Activated effector memory CD4-positive, alpha-beta T cell treated with anti-CD3 and anti-CD28 coated beads, Interleukin-2, amount 50 U/mL, for 16 hours (primary cell): ENCODE results near the gene SLC6A15.

ENCODE experiments used
- DNase-seq: peaks from one replicate; pipeline ENCODE4 v3.0.0-alpha.2; 2020

The SLC6A15 gene

GRCh38 chr12:84912198-84913128 lies at the start of gene SLC6A15:
Gene SLC6A15, minus strand, starts transcription at chr12:84912799. Its CDS starts 20,679 bp downstream, at chr12:84892120.
- DNase-seq, result peak; percentile 60

GRCh38 chr12:84960918-84961317 lies 48.3 kb upstream of the SLC6A15 start:
- no peak for DNase-seq

DNA sequence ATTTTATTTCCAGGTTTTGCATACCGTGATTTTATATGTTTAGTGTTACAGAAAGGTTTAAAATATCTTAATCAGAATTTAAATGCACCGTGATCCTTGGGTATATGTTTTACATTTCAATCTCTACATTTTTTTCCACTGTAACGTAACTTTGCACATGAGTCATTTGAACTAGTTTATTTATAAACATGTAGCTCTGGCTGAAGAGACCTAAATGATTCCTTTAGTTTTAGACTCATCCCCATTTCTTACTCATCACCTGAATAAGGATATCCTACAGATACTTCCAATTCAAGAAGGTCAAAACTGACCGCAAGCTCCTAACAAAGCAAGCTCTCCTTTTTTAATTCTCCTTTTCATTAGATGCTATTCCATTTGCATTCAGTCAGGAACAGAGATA lies 42.7 kb upstream of the SLC6A15 start:
- no peak for DNase-seq

GRCh38 chr12:84954415-84954814 lies 41.8 kb upstream of the SLC6A15 start:
- DNase-seq, result no peak

- DNase-seq, result no peak
Observed at GRCh38 chr12:84950971-84951546, 38.5 kb upstream of the SLC6A15 start.

DNA sequence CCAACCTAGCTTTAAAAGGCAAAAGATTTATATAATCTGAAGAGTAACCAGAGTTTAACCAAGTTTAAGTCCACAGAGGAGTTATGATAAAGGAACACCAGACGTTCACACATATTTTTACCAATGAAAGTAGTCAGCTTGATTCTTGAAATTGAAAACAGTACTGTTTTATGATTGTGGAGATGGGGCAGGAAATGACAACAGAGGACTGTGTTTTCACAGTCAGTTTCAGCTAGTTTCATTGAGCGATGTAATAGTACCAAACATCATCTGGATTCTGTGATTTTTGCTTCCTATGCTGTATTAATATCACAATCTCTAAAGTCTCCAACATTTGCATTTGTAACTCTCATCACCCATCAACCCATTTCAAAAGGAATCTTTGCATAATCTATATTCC lies 34.2 kb upstream of the SLC6A15 start:
- no peak for DNase-seq

DNA sequence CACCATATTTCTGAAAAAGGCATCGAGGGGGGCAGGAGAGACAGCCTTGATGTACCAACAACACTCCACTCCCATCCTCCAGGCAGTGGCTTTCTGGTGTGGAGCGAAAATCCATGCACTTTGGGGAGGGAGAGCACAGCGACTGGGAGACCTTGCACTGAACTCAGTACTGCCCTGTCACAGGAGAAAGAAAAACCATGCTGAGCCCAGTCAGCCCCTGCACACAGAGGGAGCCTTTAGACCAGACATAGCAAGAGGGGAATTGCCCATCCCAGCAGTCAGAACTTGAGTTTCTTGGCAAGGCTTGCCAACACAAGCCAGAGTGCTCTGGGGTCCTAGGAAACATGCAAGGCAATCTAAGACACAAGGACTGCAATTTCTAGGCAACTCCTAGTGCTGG lies 24.8 kb upstream of the SLC6A15 start:
- DNase-seq, result no peak

- DNase-seq, result no peak
Observed at GRCh38 chr12:84929501-84929900, 16.9 kb upstream of the SLC6A15 start.

DNA sequence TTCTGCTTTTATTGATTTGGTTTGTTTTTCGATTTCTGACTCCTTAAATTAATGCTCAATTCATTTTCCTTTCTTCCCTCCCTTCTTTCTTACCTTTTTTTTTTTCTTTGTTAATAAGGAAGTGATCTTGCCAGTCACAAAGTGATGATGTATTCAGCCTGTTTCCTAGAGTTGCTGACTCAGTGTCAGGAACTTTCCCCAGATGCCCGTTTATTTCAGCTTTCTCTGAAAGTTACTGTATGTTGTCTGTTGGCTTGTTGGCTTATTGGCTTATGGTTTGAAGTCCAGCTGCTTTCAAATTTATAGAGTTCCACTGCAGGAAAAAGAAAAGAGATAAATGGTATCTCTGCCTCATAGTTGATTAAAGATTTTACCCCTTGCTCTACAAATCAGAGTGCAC lies 12.4 kb upstream of the SLC6A15 start:
- no peak for DNase-seq

DNA sequence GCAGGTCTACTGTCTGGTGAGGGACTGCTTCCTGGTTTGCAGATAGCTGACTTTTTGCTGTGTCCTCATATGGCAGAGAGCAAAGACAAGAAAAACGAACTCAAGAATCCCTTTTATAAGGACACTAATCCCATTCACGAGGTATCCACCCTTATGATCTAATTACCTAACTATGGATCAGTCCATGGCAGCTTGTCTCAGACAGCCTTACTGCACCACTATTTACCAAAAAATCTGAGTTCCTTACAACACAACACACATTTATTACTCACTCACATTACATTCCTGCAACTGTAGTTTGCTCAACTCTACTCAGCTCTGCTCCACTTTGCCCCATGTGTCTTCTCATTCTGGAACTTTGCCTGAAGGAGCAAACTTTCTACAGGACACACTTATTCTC lies 10.1 kb upstream of the SLC6A15 start:
- no peak for DNase-seq

- no peak for DNase-seq
Observed at GRCh38 chr12:84920331-84920730, 7.7 kb upstream of the SLC6A15 start.

- no peak for DNase-seq
Observed at GRCh38 chr12:84919271-84919670, 6.7 kb upstream of the SLC6A15 start.

DNA sequence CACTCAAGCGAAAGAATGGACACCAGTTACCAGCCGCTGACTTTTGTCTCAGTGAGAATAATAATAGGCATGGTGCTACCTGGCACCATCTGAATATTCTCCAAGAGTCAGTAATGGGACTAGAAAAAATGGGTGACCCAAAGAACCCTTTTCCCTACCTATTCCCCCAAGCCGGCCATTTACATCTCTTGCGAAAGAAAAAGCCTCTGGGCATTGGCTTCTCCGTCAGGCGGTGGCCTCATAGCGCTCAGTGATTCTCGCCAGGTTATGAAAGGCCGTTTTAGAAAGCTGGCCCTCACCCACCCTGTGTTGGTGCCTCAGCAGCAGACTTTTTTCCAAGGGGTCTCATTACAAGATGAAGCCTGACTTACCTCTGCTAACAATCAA lies 523 bp upstream of the SLC6A15 start:
- no peak for DNase-seq

DNA sequence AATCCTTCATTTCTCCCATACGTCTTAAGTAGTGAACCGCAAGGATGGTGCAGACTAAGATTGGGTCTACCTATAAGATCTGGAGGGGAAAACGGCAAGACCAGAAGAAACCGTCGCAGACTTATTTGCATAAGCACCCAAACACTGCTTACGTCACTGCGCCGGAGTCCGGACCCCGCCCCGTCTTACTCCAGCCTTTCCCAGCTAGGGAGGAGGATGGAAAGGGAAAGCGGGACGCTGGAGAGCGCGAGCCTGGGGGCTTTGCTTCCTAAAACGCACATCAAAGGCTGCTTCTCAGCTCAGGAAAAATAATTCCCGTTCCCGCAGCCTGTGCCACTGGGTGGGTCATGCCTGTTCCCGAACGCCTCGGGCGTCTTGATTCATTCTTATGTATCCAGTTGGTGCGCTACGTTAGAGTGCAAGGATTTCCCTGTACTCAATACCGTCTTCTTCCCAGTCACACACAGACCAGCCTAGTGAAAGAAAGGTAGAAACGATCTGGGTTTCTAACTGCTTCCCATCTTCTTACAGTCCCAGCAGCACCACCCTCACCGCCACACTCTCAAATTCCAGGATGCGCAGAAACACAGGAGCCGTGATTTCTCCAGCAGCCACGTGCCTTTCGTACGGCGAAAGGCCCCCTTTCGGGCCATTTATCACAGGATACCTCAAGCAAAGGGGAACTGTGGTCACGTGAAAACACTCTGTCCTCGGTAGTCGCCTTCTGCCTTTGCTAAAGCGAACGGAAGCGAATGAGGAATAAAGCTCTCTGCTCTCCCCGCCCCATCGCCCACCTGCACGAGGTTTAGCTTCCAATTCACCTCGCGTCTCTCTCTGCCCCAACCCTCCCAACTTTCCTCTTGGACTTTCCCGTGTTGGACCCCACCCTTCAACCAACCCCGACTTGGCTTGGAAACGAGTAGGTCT lies 1.1 kb downstream of the SLC6A15 start:
- no peak for DNase-seq

DNA sequence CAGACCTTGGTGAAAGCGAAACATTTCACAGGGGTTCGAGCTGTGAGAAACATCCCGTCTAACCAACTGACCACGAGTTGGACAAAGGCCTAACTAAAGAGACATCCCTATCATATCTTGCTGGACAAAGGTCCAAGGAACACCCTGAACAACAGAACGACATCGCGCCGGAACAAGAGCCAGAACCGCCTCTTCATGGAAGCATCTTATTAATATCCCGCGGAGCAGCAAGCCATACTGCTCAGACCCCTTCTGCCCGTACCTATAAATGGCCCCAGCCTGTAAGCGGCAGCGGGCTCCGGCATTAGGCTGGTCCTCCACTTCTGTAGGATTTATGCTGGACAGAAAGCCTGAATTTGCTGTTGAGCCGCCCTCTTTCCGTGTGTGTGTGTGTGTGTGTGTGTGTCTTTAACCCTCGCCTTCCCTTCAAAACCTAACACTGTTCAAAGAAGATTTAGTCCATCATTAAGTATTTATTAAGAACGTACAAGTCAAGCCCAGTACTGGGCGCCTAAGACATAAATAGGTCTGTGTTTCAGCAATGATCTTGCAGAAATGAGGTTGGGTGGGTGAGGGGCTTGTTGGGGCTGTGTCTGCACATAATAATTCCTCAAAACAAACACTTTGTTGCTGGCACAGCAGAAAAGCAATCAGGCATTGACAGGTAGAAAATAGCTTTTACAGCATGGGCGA lies 1.9 kb downstream of the SLC6A15 start:
- DNase-seq, result no peak

DNA sequence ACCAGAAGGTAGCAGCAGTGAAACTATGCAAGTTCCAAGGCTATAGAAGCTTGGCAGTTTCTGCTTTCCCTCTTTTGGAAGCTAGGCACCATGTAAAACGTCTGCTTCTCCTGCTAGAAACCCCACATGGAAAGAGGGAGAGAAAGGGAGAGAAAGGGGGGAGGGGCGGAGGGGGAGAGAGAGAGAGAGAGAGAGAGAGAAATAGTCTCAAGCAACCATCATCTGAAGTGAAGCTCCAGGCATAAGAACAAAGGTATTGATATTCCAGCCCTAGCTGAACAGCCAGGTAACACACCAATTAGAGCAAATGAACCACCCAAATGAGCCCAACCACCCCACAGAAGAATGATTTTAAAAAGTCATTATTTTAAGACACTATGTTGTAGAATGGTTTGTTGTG lies 8.5 kb downstream of the SLC6A15 start:
- DNase-seq, result no peak

DNA sequence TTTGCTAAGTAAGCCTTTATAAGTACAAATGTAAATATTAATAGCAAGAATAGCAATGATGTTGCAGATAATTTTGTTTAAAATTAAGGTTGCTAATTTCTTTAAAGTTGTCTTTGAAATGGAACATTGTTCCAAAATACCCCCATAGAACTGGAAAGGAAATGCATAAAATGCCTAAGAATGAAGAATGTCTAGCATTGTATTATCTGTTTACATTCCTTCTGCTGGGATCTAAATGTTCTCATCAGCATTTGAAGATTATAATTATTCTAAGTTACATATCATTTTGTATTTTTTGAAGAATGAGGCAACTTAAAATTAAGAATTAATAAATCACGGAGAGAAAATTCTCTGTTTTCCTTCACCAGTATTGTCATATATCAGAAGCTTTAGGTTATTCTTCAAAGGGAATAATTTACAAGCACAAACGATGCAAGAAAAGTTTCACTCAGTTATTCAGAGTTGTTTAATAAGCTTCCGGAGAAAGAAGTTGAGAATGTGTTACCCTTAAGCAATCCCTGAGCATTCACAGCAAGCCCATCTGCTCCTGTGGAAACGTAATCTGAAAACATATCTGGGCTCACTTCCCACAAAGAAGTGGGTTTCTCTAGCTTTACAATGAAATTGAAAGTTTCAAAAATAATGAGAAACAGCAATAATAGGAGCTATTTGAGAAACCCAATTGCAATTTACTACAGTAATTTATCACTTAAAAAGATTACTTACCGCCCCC lies 21.3 kb downstream of the SLC6A15 start:
- DNase-seq, result no peak

- no peak for DNase-seq
Observed at GRCh38 chr12:84889818-84890217, 22.8 kb downstream of the SLC6A15 start.

DNA sequence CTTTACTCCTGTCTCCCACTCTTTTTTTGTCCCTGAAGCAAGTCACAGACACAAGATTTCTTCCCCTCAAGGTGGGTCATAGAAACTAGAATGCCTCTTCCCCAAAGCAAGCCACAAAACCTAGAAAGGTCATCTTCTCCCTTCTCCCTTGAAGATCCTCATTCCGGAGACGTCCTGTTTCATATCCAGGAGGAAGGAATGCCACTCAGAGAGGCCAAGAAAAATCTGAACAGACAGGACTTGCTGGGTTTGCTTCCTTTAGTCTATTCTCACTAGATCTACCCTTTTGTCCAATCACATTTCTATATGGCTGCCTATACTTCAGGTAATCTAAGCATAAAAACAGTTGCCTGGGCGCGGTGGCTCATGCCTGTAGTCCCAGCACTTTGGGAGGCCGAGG lies 23.7 kb downstream of the SLC6A15 start:
- no peak for DNase-seq

DNA sequence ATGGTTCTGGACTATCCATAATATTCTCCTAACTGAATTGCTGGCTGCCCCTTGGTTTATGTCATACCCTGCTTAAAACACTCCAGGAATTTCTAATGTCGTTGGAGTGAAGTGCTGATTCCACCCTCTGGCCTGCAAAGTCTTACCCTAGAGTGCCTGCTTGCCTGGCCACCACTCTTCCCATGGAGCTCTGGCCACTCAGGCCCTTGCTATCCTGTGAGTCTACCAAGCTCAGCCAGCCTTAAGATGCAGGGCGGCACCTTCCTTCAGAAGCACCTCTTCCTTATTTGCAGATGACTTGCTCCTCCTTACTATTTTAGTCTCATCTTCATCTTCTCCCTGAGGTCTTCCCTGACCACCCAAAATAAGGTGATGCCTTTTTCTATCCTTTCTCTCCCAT lies 35.3 kb downstream of the SLC6A15 start:
- no peak for DNase-seq

DNA sequence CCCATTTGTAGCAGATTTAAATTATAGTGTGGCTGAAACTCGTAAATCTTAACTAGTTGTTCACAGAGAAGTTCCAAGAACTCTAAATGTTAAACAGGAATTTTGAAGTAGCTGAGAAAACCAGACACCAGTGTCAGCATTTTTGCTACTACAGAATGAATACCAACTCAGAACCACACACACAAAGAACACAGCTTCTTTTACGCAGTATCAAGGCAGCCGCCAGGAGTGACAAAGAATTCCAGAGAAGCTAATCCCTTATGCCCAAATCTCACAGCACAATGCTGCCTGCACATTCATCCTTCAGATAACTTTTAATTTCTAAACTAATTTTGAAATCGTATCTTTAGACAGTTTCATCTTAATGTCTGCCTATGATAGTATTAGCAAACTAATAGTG lies 37.4 kb downstream of the SLC6A15 start:
- DNase-seq, result no peak

GRCh38 chr12:84874825-84875139 lies 37.8 kb downstream of the SLC6A15 start:
- no peak for DNase-seq
